Astrocyte (in vitro differentiated cells and primary cell): ENCODE data around the gene CRAT. TPM values are rescaled to one million over a fixed set of nuclear protein-coding genes. Genes with fewer than 3 reads are reported as not detected.
A peak's percentile ranks its signal among the peaks of the same experiment; 100 is the strongest.

Experiments
- DNase-seq: peaks from one replicate; pipeline ENCODE4 v3.0.0-alpha.2; 2010; ENCODE audit warnings: low read depth
- FAIRE-seq: peaks from 2 replicates; lab custom pipeline; 2011; peaks lifted over from hg19 to GRCh38; lab: Jason Lieb, UNC
- H2AFZ ChIP-seq: 2 replicates; pipeline ENCODE4 v1.6.0; 2012; ENCODE audit warnings: low read depth, low read length, inconsistent platforms
- H3K27ac ChIP-seq: 2 replicates; pipeline ENCODE4 v1.5.1; 2011; ENCODE audit warnings: low read depth, low read length, inconsistent platforms
- H3K27me3 ChIP-seq: 2 replicates; pipeline ENCODE4 v1.6.0; 2011; ENCODE audit warnings: low read length, inconsistent platforms; ENCODE audit not compliant: insufficient read depth
- H3K36me3 ChIP-seq: 2 replicates; pipeline ENCODE4 v1.5.1; 2011; ENCODE audit warnings: low read length, inconsistent platforms; ENCODE audit not compliant: insufficient read depth
- H3K4me1 ChIP-seq: 2 replicates; pipeline ENCODE4 v1.5.1; 2011; ENCODE audit warnings: low read length, inconsistent platforms; ENCODE audit not compliant: insufficient read depth
- H3K4me2 ChIP-seq: 2 replicates; pipeline ENCODE4 v1.6.0; 2012; ENCODE audit warnings: low read length, inconsistent platforms
- H3K4me3 ChIP-seq: 2 replicates; pipeline ENCODE4 v1.5.1; 2011; ENCODE audit warnings: low read depth, mild to moderate bottlenecking, low read length, inconsistent platforms; ENCODE audit not compliant: insufficient read depth
- H3K79me2 ChIP-seq: 2 replicates; pipeline ENCODE4 v1.6.0; 2012; ENCODE audit warnings: mild to moderate bottlenecking, low read length, inconsistent platforms; ENCODE audit not compliant: insufficient read depth
- H3K9ac ChIP-seq: 2 replicates; pipeline ENCODE4 v1.6.0; 2012; ENCODE audit warnings: mild to moderate bottlenecking, low read length, inconsistent platforms
- H3K9me3 ChIP-seq: 2 replicates; pipeline ENCODE4 v1.5.1; 2012; ENCODE audit warnings: low read depth, mild to moderate bottlenecking, low read length, inconsistent platforms; ENCODE audit not compliant: insufficient read depth
- H4K20me1 ChIP-seq: 2 replicates; pipeline ENCODE4 v1.6.0; 2012; ENCODE audit warnings: low read length, inconsistent platforms; ENCODE audit not compliant: insufficient read depth
- H3K27ac Mint-ChIP-seq: one replicate; pipeline ENCODE4 v1.8.0; 2021; ENCODE audit warnings: mild to moderate bottlenecking, mixed read lengths; ENCODE audit not compliant: unreplicated experiment
- H3K27me3 Mint-ChIP-seq: one replicate; pipeline ENCODE4 v1.8.0; 2021; ENCODE audit warnings: low read depth, mixed read lengths; ENCODE audit not compliant: unreplicated experiment
- H3K36me3 Mint-ChIP-seq: one replicate; pipeline ENCODE4 v1.8.0; 2021; ENCODE audit warnings: low read depth, mixed read lengths; ENCODE audit not compliant: unreplicated experiment
- H3K4me1 Mint-ChIP-seq: one replicate; pipeline ENCODE4 v1.8.0; 2021; ENCODE audit warnings: low read depth, mixed read lengths; ENCODE audit not compliant: unreplicated experiment
- H3K4me3 Mint-ChIP-seq: one replicate; pipeline ENCODE4 v1.8.0; 2021; ENCODE audit warnings: mild to moderate bottlenecking, moderate library complexity, mixed read lengths; ENCODE audit not compliant: unreplicated experiment
- H3K9me3 Mint-ChIP-seq: one replicate; pipeline ENCODE4 v1.8.0; 2021; ENCODE audit warnings: mild to moderate bottlenecking, mixed read lengths; ENCODE audit not compliant: unreplicated experiment
- CTCF ChIP-seq: IDR thresholded peaks from 2 replicates; pipeline ENCODE4 v1.5.1; 2011; ENCODE audit warnings: low read depth, mild to moderate bottlenecking, inconsistent platforms, low read length, moderate library complexity; ENCODE audit not compliant: insufficient read depth
- EZH2 ChIP-seq: IDR thresholded peaks from 2 replicates; pipeline ENCODE4 v1.6.1; 2012; ENCODE audit warnings: mild to moderate bottlenecking, low read length, inconsistent platforms; ENCODE audit not compliant: insufficient read depth
- total RNA-seq: library from RNA; stranded (reverse); gene quantifications from 2 replicates; pipeline ENCODE4 v1.2.1, GENCODE V29; 2021

CRAT gene
- total RNA-seq, 1 donor from 2014 or later, result 21.2 TPM

- Mint-ChIP-seq H3K27me3 (no peaks in the 10 kb centered on the region), H3K9me3 (no peaks in the 10 kb centered on the region), H3K4me3 (no peak overlapping the region), H3K36me3 (peaks cover 6% of the 10 kb centered on the region), H3K4me1 (peaks cover 37% of the 10 kb centered on the region), H3K27ac (peak overlapping the region; percentile 58)
- Histone ChIP-seq H3K27ac (no peak overlapping the region), H3K27me3 (no peaks in the 10 kb centered on the region), H3K79me2 (peaks cover 7% of the 10 kb centered on the region), H3K4me3 (no peak overlapping the region), H3K9me3 (no peaks in the 10 kb centered on the region), H3K36me3 (peaks cover 3% of the 10 kb centered on the region), H2AFZ (no peak overlapping the region), H3K4me2 (no peak overlapping the region), H3K9ac (no peak overlapping the region), H3K4me1 (peaks cover 43% of the 10 kb centered on the region), H4K20me1 (no peaks in the 10 kb centered on the region)
- DNase-seq (no peak), FAIRE-seq (no peak)
- TF ChIP-seq CTCF (no peak), EZH2 (no peak)
Observed at GRCh38 chr9:129137292-129138143, 26.9 kb upstream of the CRAT start.

GRCh38 chr9:129136446-129137035 is 25.9 kb upstream of the CRAT start:
- no peaks in the 10 kb centered on the region for H3K9me3 ChIP-seq
- Mint-ChIP-seq H3K4me1 (peaks cover 32% of the 10 kb centered on the region), H3K4me3 (no peak overlapping the region), H3K27ac (no peak overlapping the region), H3K36me3 (peaks cover 6% of the 10 kb centered on the region), H3K9me3 (no peaks in the 10 kb centered on the region), H3K27me3 (no peaks in the 10 kb centered on the region)
- H3K4me2 ChIP-seq, result no peak overlapping the region
- H3K27ac ChIP-seq, result no peak overlapping the region
- H3K4me1 ChIP-seq, result peaks cover 33% of the 10 kb centered on the region
- no peak overlapping the region for H2AFZ ChIP-seq
- H3K4me3 ChIP-seq, result no peak overlapping the region
- no peak overlapping the region for H3K9ac ChIP-seq
- H4K20me1 ChIP-seq, result no peaks in the 10 kb centered on the region
- no peak for DNase-seq
- no peak for FAIRE-seq
- TF ChIP-seq CTCF (no peak), EZH2 (no peak)
- H3K36me3 ChIP-seq, result peaks cover 3% of the 10 kb centered on the region
- no peaks in the 10 kb centered on the region for H3K27me3 ChIP-seq
- no peaks in the 10 kb centered on the region for H3K79me2 ChIP-seq
